ENCODE measurements around the gene ELOF1.

DNA sequence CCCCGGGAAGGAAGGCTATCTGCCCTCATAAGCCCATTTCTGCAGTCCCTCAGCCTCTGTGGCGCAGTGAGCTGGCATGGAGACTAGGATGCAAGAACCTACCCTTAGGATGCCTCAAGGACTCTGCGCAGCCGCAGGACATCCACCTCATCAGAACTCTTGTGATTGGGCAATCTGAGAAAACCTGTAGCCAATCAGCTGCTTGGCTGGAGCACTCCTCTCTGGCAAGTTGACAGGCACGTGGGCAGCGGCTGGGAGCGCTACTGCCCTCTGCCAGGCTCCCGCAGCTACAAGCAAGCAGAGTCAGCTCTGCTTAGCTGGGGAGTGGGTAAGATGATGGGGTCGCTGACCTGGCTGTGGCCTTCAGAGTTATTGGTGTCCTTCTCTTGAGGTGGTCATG, 28.6 kb downstream of the ELOF1 start:
- peak; percentile 33 for TF ChIP-seq CTCF (IDR thresholded peaks at IDR 0.05; ENCODE audit: low read depth, low read length)
- no peak for TF ChIP-seq POLR2A (IDR thresholded peaks at IDR 0.05; ENCODE audit: extremely low read depth, insufficient read length)
- TF ChIP-seq MYC (IDR thresholded peaks at IDR 0.05; ENCODE audit: low read depth, low read length), result peak; percentile 84

Measured in NB4 (cell line).